MM.1S (cell line): ENCODE results near the gene LYPD3.

Source experiments
- CTCF ChIP-seq: fragments of 300-600 bp; sonication (generic); IDR thresholded peaks from 2 replicates; pipeline ENCODE4 v1.5.1; 2016; ENCODE audit warnings: antibody characterized with exemption, low read length, mixed read lengths
- EZH2 ChIP-seq: fragments of 300-600 bp; sonication (generic); optimal IDR thresholded peaks from 2 replicates; pipeline ENCODE3; 2017; ENCODE audit warnings: low read depth, mild to moderate bottlenecking, antibody characterized with exemption, low read length, mixed read lengths

GRCh38 chr19:43422689-43423066 lies 42.7 kb downstream of the LYPD3 start:
- TF ChIP-seq CTCF, result no peak
- no peak for TF ChIP-seq EZH2
